GM18498 (cell line): Measurements from ENCODE around the gene ACBD4.

ENCODE experiments used
- ATAC-seq: cut with Tn5 transposase; IDR thresholded peaks from one replicate; pipeline ENCODE4 v1.9.1; 2021; ENCODE audit warnings: mild to moderate bottlenecking, moderate library complexity; ENCODE audit not compliant: unreplicated experiment

ACBD4 gene

GRCh38 chr17:45104029-45104428 lies 31.5 kb upstream of the ACBD4 start:
- no peak for ATAC-seq

GRCh38 chr17:45104497-45104896 lies 31.0 kb upstream of the ACBD4 start:
- ATAC-seq, result no peak

GRCh38 chr17:45104907-45105624 lies 30.4 kb upstream of the ACBD4 start:
- ATAC-seq, result no peak

- no peak for ATAC-seq
These were observed 29.4 kb upstream of the ACBD4 start for GRCh38 chr17:45106096-45106495.

GRCh38 chr17:45106582-45106981 lies 28.9 kb upstream of the ACBD4 start:
- ATAC-seq, result no peak

GRCh38 chr17:45107293-45108010 lies 28.0 kb upstream of the ACBD4 start:
- ATAC-seq, result no peak

- ATAC-seq, result no peak
These were observed 27.4 kb upstream of the ACBD4 start for GRCh38 chr17:45108051-45108450.

- no peak for ATAC-seq
These were observed 26.6 kb upstream of the ACBD4 start for GRCh38 chr17:45108595-45109521.

- no peak for ATAC-seq
These were observed 24.5 kb upstream of the ACBD4 start for GRCh38 chr17:45110676-45111611.

GRCh38 chr17:45111850-45112249 lies 23.6 kb upstream of the ACBD4 start:
- no peak for ATAC-seq

GRCh38 chr17:45112559-45113423 lies 22.7 kb upstream of the ACBD4 start:
- ATAC-seq, result no peak

GRCh38 chr17:45113424-45113754 lies 22.1 kb upstream of the ACBD4 start:
- no peak for ATAC-seq

- ATAC-seq, result no peak
These were observed 21.2 kb upstream of the ACBD4 start for GRCh38 chr17:45114117-45114932.

- no peak for ATAC-seq
These were observed 20.4 kb upstream of the ACBD4 start for GRCh38 chr17:45115015-45115625.

GRCh38 chr17:45115871-45116270 lies 19.6 kb upstream of the ACBD4 start:
- no peak for ATAC-seq

GRCh38 chr17:45116434-45117016 lies 19.0 kb upstream of the ACBD4 start:
- ATAC-seq, result no peak

- no peak for ATAC-seq
These were observed 18.2 kb upstream of the ACBD4 start for GRCh38 chr17:45117334-45117733.
